SK-N-SH (cell line): ENCODE measurements around the gene FUS. TPM values are rescaled to one million over a fixed set of nuclear protein-coding genes. Genes with fewer than 3 reads are reported as not detected.

ENCODE experiments used
- CTCF ChIA-PET: fragments of 300-600, 350-600 bp; formaldehyde crosslinking; extraction: SDS; loops from one replicate; lab custom pipeline; 2021; lab: Yijun Ruan, JAX
- POLR2A ChIA-PET: fragments of 350-600 bp; sonication (Branson Sonifier 250); formaldehyde crosslinking; extraction: SDS; loops from one replicate; lab custom pipeline; 2020; ENCODE audit warnings: antibody characterized with exemption, inconsistent platforms; lab: Yijun Ruan, JAX
- DNase-seq: peaks from one replicate; pipeline ENCODE4 v3.0.0; 2012
- H2AFZ ChIP-seq: fragments of 200-600 bp; sonication (generic); 2 replicates; pipeline ENCODE4 v1.8.1; 2016; ENCODE audit warnings: antibody characterized with exemption, mild to moderate bottlenecking, low read depth
- H3F3A ChIP-seq: fragments of 200-600 bp; sonication (generic); replicated peaks from 2 replicates; pipeline ENCODE3; 2016; ENCODE audit warnings: antibody characterized with exemption, mild to moderate bottlenecking; ENCODE audit not compliant: insufficient read depth
- H3K27ac ChIP-seq, 2 experiments: fragments of 200-500 bp in 1 of 2; fragments of 200-600 bp in 1 of 2; sonication (Bioruptor generic) in 1 of 2; sonication (generic), shearing (Covaris generic) in 1 of 2; 2 replicates each; pipeline versions ENCODE4 v1.5.1 to v1.6.1; 2014 to 2016; ENCODE audit warnings: low read depth in 2 of 2, inconsistent platforms in 1 of 2, low read length in 1 of 2, mild to moderate bottlenecking in 1 of 2, mixed read lengths in 1 of 2
- H3K27me3 ChIP-seq: fragments of 200-600 bp; sonication (generic), shearing (Covaris generic); 2 replicates; pipeline ENCODE4 v1.6.1; 2016; ENCODE audit warnings: mixed run types; ENCODE audit not compliant: insufficient read depth
- H3K36me3 ChIP-seq, 2 experiments: fragments of 200-500 bp in 1 of 2; fragments of 200-600 bp in 1 of 2; sonication (Bioruptor generic) in 1 of 2; sonication (generic) in 1 of 2; replicated peaks in 1 of 2; 2 replicates each; pipeline versions ENCODE3 to v1.5.1; 2014 to 2016; ENCODE audit warnings: low read length in 1 of 2, mild to moderate bottlenecking in 1 of 2; ENCODE audit not compliant: insufficient read depth in 2 of 2, control insufficient read depth in 1 of 2
- H3K4me1 ChIP-seq, 2 experiments: fragments of 200-500 bp in 1 of 2; fragments of 200-600 bp in 1 of 2; sonication (Bioruptor generic) in 1 of 2; sonication (generic), shearing (Covaris generic) in 1 of 2; 2 replicates each; pipeline versions ENCODE4 v1.5.1 to v1.6.1; 2014 to 2016; ENCODE audit warnings: low read depth in 1 of 2, low read length in 1 of 2, mixed run types in 1 of 2; ENCODE audit not compliant: insufficient read depth in 2 of 2, control insufficient read depth in 1 of 2
- H3K4me2 ChIP-seq: fragments of 200-600 bp; sonication (generic), shearing (Covaris generic); 2 replicates; pipeline ENCODE4 v1.6.1; 2017; ENCODE audit warnings: mixed run types
- H3K4me3 ChIP-seq, 2 experiments: fragments of 200-500 bp in 1 of 2; fragments of 200-600 bp in 1 of 2; sonication (Bioruptor generic) in 1 of 2; sonication (generic), shearing (Covaris generic) in 1 of 2; 2 replicates each; pipeline versions ENCODE4 v1.5.1 to v1.8.1; 2014 to 2016; ENCODE audit warnings: low read depth in 2 of 2, inconsistent platforms in 1 of 2, low read length in 1 of 2, mild to moderate bottlenecking in 1 of 2, mixed read lengths in 1 of 2, moderate library complexity in 1 of 2
- H3K79me2 ChIP-seq: fragments of 200-600 bp; sonication (generic); 2 replicates; pipeline ENCODE4 v1.8.1; 2017; ENCODE audit warnings: mild to moderate bottlenecking; ENCODE audit not compliant: insufficient read depth
- H3K9ac ChIP-seq: fragments of 200-600 bp; sonication (generic); 2 replicates; pipeline ENCODE4 v1.6.1; 2017; ENCODE audit warnings: mixed run types
- H3K9me2 ChIP-seq: fragments of 200-600 bp; sonication (generic); 2 replicates; pipeline ENCODE4 v1.6.1; 2017; ENCODE audit warnings: mixed run types
- H3K9me3 ChIP-seq: fragments of 200-600 bp; sonication (generic); 2 replicates; pipeline ENCODE4 v1.6.1; 2017; ENCODE audit warnings: mixed run types, mild to moderate bottlenecking, moderate library complexity
- H4K20me1 ChIP-seq: fragments of 200-600 bp; sonication (generic); 2 replicates; pipeline ENCODE4 v1.6.1; 2017; ENCODE audit warnings: mild to moderate bottlenecking, mixed run types; ENCODE audit not compliant: insufficient read depth
- ELF1 ChIP-seq: IDR thresholded peaks from 2 replicates; pipeline ENCODE4 v1.4.0; 2012
- EP300 ChIP-seq, 2 experiments: IDR thresholded peaks; 2 replicates each; pipeline versions ENCODE4 v1.4.0 to v1.6.1; 2012; ENCODE audit warnings: borderline replicate concordance in 1 of 2, low read depth in 1 of 2, low read length in 1 of 2
- EZH2phosphoT487 ChIP-seq: fragments of 200-600 bp; sonication (generic); IDR thresholded peaks from 2 replicates; pipeline ENCODE4 v1.6.1; 2017; ENCODE audit warnings: low read depth, mixed run types, mild to moderate bottlenecking, antibody characterized with exemption, moderate library complexity, borderline replicate concordance
- FOSL2 ChIP-seq: IDR thresholded peaks from 2 replicates; pipeline ENCODE4 v1.4.0; 2012; ENCODE audit warnings: low read depth, mild to moderate bottlenecking, moderate library complexity, borderline replicate concordance
- FOXJ3 ChIP-seq: sonication (generic); formaldehyde crosslinking; IDR thresholded peaks from 2 replicates; pipeline ENCODE4 v1.5.1; 2020; ENCODE audit warnings: mild to moderate bottlenecking, missing genetic modification reagents
- MAX ChIP-seq: IDR thresholded peaks from 2 replicates; pipeline ENCODE4 v1.4.0; 2012; ENCODE audit warnings: low read depth
- MEF2A ChIP-seq: IDR thresholded peaks from 2 replicates; pipeline ENCODE4 v1.4.0; 2012; ENCODE audit warnings: low read depth, borderline replicate concordance
- MXI1 ChIP-seq: IDR thresholded peaks from 2 replicates; pipeline ENCODE4 v1.6.1; 2012; ENCODE audit warnings: mild to moderate bottlenecking, low read depth, low read length, improper control_type of control experiment
- RAD21 ChIP-seq: IDR thresholded peaks from 2 replicates; pipeline ENCODE4 v1.6.1; 2012; ENCODE audit warnings: mild to moderate bottlenecking, low read length
- SIN3A ChIP-seq: IDR thresholded peaks from 2 replicates; pipeline ENCODE4 v1.6.1; 2012; ENCODE audit warnings: low read depth, mild to moderate bottlenecking, low read length, moderate library complexity, borderline replicate concordance
- SMC3 ChIP-seq: IDR thresholded peaks from 2 replicates; pipeline ENCODE4 v1.6.1; 2012; ENCODE audit warnings: low read depth, low read length, improper control_type of control experiment
- TAF1 ChIP-seq: IDR thresholded peaks from 2 replicates; pipeline ENCODE4 v1.6.1; 2012; ENCODE audit warnings: low read depth, mild to moderate bottlenecking, low read length, moderate library complexity, borderline replicate concordance
- TEAD4 ChIP-seq: IDR thresholded peaks from 2 replicates; pipeline ENCODE4 v1.4.0; 2012; ENCODE audit warnings: mild to moderate bottlenecking, borderline replicate concordance; ENCODE audit not compliant: insufficient read depth
- YY1 ChIP-seq: IDR thresholded peaks from 2 replicates; pipeline ENCODE4 v1.4.0; 2012; ENCODE audit warnings: low read depth, mild to moderate bottlenecking
- WGBS: methylation state at CpG from one replicate; pipeline ENCODE4 v1.1.6; 2017; ENCODE audit warnings: low lambda C conversion rate; 5-methylcytosine and 5-hydroxymethylcytosine counted together
- polyA plus RNA-seq, 3 experiments: library from polyadenylated mRNA; depleted of rRNA; stranded (reverse); fragments of >200 nt; gene quantifications; 2 replicates each; pipeline ENCODE4 v1.2.3, GENCODE V29; 2012
- TF ChIP-seq, protein P1 (sequence below): IDR thresholded peaks from 2 replicates; pipeline ENCODE4; 2012
- TF ChIP-seq, protein P2 (sequence below): fragments of 200-600 bp; sonication (generic); IDR thresholded peaks from 2 replicates; pipeline ENCODE4 v1.6.1; 2017; ENCODE audit warnings: antibody characterized with exemption, mild to moderate bottlenecking, moderate library complexity
- TF ChIP-seq, protein P3 (sequence below): IDR thresholded peaks from 2 replicates; pipeline ENCODE4 v1.4.0; 2012; ENCODE audit warnings: low read depth, borderline replicate concordance
- TF ChIP-seq, protein P4 (sequence below): fragments of 150-350 bp; IDR thresholded peaks from 2 replicates; pipeline ENCODE4 v1.6.1; 2017; ENCODE audit warnings: antibody characterized with exemption, low read length, low read depth, borderline replicate concordance
- TF ChIP-seq, protein P5 (sequence below): IDR thresholded peaks from 2 replicates; pipeline ENCODE4 v1.6.1; 2012; ENCODE audit warnings: mild to moderate bottlenecking, low read depth, low read length, moderate library complexity

FUS gene
- polyA plus RNA-seq, 1 of the 3 experiments (the other 2 are of a cell fraction): 429 TPM

GRCh38 chr16:31217136-31217530 is 37.2 kb downstream of the FUS start:
- Histone ChIP-seq H3K9me2 (no peaks in the 10 kb centered on the region), H3K27ac (no peak overlapping the region), H4K20me1 (no peaks in the 10 kb centered on the region), H3K27me3 (peaks cover 77% of the 10 kb centered on the region), H3K9ac (no peak overlapping the region), H3F3A (no peaks in the 10 kb centered on the region), H3K4me2 (no peak overlapping the region), H3K4me3 (no peak overlapping the region), H3K79me2 (no peaks in the 10 kb centered on the region), H3K36me3 (no peaks in the 10 kb centered on the region), H2AFZ (no peak overlapping the region), H3K9me3 (no peaks in the 10 kb centered on the region), H3K4me1 (no peaks in the 10 kb centered on the region; a peak in 1 of 4 replicates)
- WGBS: 1% methylated on average over 4 of the region's 4 CpGs
- ChIA-PET CTCF (interaction anchor here (0.6 to 1.2 kb wide), 3 partner anchors 9 to 226 kb away, joined by 3 to 4 read pairs (median 3); no protein-coding TSS in a partner anchor), POLR2A (interaction anchor here (0.8 kb wide), 1 partner anchor 37 kb away, joined by 4 read pairs; no protein-coding TSS in a partner anchor)
- no peak for DNase-seq
- TF ChIP-seq YY1: no peak
- TF ChIP-seq SMC3: no peak
- no peak for TF ChIP-seq TAF1
- TF ChIP-seq ELF1: no peak
- TF ChIP-seq MEF2A: no peak
- TF ChIP-seq MXI1: no peak
- no peak for TF ChIP-seq TEAD4
- TF ChIP-seq, protein P1, sequence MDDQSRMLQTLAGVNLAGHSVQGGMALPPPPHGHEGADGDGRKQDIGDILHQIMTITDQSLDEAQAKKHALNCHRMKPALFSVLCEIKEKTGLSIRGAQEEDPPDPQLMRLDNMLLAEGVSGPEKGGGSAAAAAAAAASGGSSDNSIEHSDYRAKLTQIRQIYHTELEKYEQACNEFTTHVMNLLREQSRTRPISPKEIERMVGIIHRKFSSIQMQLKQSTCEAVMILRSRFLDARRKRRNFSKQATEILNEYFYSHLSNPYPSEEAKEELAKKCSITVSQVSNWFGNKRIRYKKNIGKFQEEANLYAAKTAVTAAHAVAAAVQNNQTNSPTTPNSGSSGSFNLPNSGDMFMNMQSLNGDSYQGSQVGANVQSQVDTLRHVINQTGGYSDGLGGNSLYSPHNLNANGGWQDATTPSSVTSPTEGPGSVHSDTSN: no peak
- TF ChIP-seq EZH2phosphoT487: no peak

DNA sequence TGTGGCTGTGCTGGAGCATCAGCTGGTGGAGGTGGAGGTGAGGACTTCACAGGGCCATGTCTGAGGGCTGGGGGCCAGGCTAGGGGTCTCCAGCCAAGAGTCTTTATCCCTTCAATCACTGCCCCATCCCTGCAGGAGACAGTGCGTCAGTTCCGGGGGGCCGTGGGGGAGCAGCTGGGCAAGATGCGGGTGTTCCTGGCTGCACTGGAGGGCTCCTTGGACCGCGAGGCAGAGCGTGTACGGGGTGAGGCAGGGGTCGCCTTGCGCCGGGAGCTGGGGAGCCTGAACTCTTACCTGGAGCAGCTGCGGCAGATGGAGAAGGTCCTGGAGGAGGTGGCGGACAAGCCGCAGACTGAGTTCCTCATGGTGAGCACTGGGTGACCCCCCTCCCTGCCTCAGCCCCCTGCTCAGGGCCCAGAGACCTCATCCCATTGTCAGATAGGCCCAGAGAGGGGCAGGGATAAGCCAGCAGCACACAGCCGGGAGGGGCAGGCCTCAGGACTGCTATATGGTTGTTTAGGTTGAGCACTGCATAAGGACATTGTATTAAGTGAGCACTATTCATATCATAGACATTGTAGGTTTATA is 39.3 kb downstream of the FUS start:
- Histone ChIP-seq H3K4me1 (no peaks in the 10 kb centered on the region; a peak in 1 of 4 replicates), H3K27ac (no peak overlapping the region), H3F3A (no peaks in the 10 kb centered on the region), H3K4me2 (no peak overlapping the region), H3K9ac (no peak overlapping the region), H3K4me3 (no peak overlapping the region), H2AFZ (no peak overlapping the region), H3K9me3 (no peaks in the 10 kb centered on the region), H3K36me3 (no peaks in the 10 kb centered on the region), H4K20me1 (no peaks in the 10 kb centered on the region), H3K9me2 (no peaks in the 10 kb centered on the region), H3K27me3 (peaks cover 73% of the 10 kb centered on the region), H3K79me2 (no peaks in the 10 kb centered on the region)
- POLR2A ChIA-PET: no interaction called here
- 12% methylated on average over 7 of the region's 15 CpGs for WGBS
- CTCF ChIA-PET: no interaction called here
- DNase-seq: no peak
- TF ChIP-seq, protein P2, sequence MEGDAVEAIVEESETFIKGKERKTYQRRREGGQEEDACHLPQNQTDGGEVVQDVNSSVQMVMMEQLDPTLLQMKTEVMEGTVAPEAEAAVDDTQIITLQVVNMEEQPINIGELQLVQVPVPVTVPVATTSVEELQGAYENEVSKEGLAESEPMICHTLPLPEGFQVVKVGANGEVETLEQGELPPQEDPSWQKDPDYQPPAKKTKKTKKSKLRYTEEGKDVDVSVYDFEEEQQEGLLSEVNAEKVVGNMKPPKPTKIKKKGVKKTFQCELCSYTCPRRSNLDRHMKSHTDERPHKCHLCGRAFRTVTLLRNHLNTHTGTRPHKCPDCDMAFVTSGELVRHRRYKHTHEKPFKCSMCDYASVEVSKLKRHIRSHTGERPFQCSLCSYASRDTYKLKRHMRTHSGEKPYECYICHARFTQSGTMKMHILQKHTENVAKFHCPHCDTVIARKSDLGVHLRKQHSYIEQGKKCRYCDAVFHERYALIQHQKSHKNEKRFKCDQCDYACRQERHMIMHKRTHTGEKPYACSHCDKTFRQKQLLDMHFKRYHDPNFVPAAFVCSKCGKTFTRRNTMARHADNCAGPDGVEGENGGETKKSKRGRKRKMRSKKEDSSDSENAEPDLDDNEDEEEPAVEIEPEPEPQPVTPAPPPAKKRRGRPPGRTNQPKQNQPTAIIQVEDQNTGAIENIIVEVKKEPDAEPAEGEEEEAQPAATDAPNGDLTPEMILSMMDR: no peak
- TF ChIP-seq EP300 (IDR thresholded peaks at IDR 0.05; ENCODE audit: borderline replicate concordance in 1 of 2, low read depth in 1 of 2, low read length in 1 of 2): no peak
- TF ChIP-seq, protein P3, sequence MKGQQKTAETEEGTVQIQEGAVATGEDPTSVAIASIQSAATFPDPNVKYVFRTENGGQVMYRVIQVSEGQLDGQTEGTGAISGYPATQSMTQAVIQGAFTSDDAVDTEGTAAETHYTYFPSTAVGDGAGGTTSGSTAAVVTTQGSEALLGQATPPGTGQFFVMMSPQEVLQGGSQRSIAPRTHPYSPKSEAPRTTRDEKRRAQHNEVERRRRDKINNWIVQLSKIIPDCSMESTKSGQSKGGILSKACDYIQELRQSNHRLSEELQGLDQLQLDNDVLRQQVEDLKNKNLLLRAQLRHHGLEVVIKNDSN: no peak
- no peak for TF ChIP-seq SIN3A
- no peak for TF ChIP-seq EZH2phosphoT487
- TF ChIP-seq, protein P4, sequence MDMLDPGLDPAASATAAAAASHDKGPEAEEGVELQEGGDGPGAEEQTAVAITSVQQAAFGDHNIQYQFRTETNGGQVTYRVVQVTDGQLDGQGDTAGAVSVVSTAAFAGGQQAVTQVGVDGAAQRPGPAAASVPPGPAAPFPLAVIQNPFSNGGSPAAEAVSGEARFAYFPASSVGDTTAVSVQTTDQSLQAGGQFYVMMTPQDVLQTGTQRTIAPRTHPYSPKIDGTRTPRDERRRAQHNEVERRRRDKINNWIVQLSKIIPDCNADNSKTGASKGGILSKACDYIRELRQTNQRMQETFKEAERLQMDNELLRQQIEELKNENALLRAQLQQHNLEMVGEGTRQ: no peak
- no peak for TF ChIP-seq FOXJ3 (CRISPR knock-in tag)
- no peak for TF ChIP-seq RAD21
- TF ChIP-seq MAX: no peak
- TF ChIP-seq, protein P5, sequence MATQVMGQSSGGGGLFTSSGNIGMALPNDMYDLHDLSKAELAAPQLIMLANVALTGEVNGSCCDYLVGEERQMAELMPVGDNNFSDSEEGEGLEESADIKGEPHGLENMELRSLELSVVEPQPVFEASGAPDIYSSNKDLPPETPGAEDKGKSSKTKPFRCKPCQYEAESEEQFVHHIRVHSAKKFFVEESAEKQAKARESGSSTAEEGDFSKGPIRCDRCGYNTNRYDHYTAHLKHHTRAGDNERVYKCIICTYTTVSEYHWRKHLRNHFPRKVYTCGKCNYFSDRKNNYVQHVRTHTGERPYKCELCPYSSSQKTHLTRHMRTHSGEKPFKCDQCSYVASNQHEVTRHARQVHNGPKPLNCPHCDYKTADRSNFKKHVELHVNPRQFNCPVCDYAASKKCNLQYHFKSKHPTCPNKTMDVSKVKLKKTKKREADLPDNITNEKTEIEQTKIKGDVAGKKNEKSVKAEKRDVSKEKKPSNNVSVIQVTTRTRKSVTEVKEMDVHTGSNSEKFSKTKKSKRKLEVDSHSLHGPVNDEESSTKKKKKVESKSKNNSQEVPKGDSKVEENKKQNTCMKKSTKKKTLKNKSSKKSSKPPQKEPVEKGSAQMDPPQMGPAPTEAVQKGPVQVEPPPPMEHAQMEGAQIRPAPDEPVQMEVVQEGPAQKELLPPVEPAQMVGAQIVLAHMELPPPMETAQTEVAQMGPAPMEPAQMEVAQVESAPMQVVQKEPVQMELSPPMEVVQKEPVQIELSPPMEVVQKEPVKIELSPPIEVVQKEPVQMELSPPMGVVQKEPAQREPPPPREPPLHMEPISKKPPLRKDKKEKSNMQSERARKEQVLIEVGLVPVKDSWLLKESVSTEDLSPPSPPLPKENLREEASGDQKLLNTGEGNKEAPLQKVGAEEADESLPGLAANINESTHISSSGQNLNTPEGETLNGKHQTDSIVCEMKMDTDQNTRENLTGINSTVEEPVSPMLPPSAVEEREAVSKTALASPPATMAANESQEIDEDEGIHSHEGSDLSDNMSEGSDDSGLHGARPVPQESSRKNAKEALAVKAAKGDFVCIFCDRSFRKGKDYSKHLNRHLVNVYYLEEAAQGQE: no peak
- no peak for TF ChIP-seq FOSL2
